ENCODE results near the gene USH1G. TPM values are rescaled to one million over a fixed set of nuclear protein-coding genes. Genes with fewer than 3 reads are reported as not detected.

The USH1G gene
- total and polyA plus RNA-seq, 2 of the 13 experiments (the other 11 are each of a cell fraction or from before 2014, with no cell fraction given) = 0.04 TPM; not detected in 1

DNA sequence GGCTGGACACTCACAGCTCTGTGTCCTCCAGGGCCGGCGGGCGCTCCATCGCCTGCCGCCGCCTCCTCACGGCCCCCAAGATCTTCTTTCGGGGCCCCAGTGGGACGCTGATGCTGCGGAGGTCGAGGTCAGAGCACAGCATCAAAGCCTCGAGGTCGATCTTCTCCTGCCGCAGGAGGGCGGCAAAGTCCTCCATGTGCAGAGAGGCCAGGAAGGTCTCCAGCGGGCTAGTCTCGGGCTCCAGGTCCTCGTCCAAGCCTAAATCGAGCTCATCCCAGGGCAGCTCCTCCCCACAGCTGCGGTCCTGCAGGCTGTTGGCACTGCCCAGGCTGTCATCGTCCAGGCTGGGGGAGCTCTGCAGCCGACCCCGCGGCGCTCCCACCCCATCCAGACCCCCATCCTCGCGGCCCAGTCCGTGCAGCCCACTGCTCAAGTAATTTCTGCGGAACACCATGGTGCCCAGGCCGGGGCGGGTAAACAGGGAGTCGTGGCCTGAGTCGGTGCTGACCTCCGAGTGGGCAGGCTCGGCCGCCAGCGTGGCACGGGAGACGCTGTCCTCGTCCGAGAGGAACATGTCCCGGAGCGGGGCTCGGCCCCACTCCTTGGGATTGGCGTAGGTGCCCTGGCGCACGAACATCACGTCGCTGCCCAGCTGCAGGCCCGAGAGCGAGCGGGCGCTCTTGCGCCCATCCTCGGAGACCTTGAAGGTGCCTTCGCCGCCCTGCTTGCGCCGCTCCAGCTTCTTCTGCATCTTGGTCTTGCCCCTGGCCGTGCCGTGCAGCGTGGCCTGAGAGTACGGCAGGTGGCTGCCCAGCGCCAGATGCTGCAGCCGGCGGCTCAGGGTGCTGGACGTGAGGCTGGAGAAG, 3.4 kb downstream of the USH1G start (continued):
- TF ChIP-seq CTCF (CRISPR knock-in tag; IDR thresholded peaks at IDR 0.05) = peak; percentile 91
- TF ChIP-seq XRCC5 (optimal IDR thresholded peaks at IDR 0.05; ENCODE audit: low read length) = peak; percentile 59
- no peak for TF ChIP-seq ZFP82 (CRISPR knock-in tag; IDR thresholded peaks at IDR 0.05; ENCODE audit: borderline replicate concordance)
- TF ChIP-seq ZNF572 (CRISPR knock-in tag; IDR thresholded peaks at IDR 0.05) = no peak
- peak; percentile 68 for TF ChIP-seq ZNF883 (CRISPR knock-in tag; IDR thresholded peaks at IDR 0.05; ENCODE audit: not compliant biosample characterization)
- 0 out of 2 replicates have a peak, but pooled peaks have one; percentile 14 for TF ChIP-seq FOXO1 (CRISPR knock-in tag; IDR thresholded peaks at IDR 0.05)
- peak; percentile 72; the same call in 1 of the 2 replicates for TF ChIP-seq DNMT1 (CRISPR knock-in tag; IDR thresholded peaks at IDR 0.05)
- TF ChIP-seq, protein P1, sequence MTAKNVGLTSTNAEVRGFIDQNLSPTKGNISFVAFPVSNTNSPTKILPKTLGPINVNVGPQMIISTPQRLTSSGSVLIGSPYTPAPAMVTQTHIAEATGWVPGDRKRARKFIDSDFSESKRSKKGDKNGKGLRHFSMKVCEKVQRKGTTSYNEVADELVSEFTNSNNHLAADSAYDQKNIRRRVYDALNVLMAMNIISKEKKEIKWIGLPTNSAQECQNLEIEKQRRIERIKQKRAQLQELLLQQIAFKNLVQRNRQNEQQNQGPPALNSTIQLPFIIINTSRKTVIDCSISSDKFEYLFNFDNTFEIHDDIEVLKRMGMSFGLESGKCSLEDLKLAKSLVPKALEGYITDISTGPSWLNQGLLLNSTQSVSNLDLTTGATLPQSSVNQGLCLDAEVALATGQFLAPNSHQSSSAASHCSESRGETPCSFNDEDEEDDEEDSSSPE (CRISPR knock-in tag; IDR thresholded peaks at IDR 0.05) = 0 out of 2 replicates have a peak, but pooled peaks have one; percentile 35
- TF ChIP-seq, protein P2, sequence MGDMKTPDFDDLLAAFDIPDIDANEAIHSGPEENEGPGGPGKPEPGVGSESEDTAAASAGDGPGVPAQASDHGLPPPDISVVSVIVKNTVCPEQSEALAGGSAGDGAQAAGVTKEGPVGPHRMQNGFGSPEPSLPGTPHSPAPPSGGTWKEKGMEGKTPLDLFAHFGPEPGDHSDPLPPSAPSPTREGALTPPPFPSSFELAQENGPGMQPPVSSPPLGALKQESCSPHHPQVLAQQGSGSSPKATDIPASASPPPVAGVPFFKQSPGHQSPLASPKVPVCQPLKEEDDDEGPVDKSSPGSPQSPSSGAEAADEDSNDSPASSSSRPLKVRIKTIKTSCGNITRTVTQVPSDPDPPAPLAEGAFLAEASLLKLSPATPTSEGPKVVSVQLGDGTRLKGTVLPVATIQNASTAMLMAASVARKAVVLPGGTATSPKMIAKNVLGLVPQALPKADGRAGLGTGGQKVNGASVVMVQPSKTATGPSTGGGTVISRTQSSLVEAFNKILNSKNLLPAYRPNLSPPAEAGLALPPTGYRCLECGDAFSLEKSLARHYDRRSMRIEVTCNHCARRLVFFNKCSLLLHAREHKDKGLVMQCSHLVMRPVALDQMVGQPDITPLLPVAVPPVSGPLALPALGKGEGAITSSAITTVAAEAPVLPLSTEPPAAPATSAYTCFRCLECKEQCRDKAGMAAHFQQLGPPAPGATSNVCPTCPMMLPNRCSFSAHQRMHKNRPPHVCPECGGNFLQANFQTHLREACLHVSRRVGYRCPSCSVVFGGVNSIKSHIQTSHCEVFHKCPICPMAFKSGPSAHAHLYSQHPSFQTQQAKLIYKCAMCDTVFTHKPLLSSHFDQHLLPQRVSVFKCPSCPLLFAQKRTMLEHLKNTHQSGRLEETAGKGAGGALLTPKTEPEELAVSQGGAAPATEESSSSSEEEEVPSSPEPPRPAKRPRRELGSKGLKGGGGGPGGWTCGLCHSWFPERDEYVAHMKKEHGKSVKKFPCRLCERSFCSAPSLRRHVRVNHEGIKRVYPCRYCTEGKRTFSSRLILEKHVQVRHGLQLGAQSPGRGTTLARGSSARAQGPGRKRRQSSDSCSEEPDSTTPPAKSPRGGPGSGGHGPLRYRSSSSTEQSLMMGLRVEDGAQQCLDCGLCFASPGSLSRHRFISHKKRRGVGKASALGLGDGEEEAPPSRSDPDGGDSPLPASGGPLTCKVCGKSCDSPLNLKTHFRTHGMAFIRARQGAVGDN (CRISPR knock-in tag; IDR thresholded peaks at IDR 0.05) = peak; percentile 55
- TF ChIP-seq ZNF331 (CRISPR knock-in tag; IDR thresholded peaks at IDR 0.05) = no peak
- TF ChIP-seq ZNF598 (CRISPR knock-in tag; IDR thresholded peaks at IDR 0.05; ENCODE audit: borderline replicate concordance) = peak; percentile 55; the same call in 1 of the 2 replicates
- TF ChIP-seq ETV5 (CRISPR knock-in tag; IDR thresholded peaks at IDR 0.05; ENCODE audit: borderline replicate concordance) = peak; percentile 15; the same call in 1 of the 2 replicates
- TF ChIP-seq, protein P3, sequence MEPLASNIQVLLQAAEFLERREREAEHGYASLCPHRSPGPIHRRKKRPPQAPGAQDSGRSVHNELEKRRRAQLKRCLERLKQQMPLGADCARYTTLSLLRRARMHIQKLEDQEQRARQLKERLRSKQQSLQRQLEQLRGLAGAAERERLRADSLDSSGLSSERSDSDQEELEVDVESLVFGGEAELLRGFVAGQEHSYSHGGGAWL (CRISPR knock-in tag; IDR thresholded peaks at IDR 0.05) = no peak
- TF ChIP-seq, protein P4, sequence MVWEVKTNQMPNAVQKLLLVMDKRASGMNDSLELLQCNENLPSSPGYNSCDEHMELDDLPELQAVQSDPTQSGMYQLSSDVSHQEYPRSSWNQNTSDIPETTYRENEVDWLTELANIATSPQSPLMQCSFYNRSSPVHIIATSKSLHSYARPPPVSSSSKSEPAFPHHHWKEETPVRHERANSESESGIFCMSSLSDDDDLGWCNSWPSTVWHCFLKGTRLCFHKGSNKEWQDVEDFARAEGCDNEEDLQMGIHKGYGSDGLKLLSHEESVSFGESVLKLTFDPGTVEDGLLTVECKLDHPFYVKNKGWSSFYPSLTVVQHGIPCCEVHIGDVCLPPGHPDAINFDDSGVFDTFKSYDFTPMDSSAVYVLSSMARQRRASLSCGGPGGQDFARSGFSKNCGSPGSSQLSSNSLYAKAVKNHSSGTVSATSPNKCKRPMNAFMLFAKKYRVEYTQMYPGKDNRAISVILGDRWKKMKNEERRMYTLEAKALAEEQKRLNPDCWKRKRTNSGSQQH (CRISPR knock-in tag; IDR thresholded peaks at IDR 0.05; ENCODE audit: low read depth) = 0 out of 2 replicates have a peak, but pooled peaks have one; percentile 39
- TF ChIP-seq TRIM24 (CRISPR knock-in tag; IDR thresholded peaks at IDR 0.05) = no peak
- TF ChIP-seq ZSCAN30 (CRISPR knock-in tag; IDR thresholded peaks at IDR 0.05) = no peak
- TF ChIP-seq HNRNPLL (IDR thresholded peaks at IDR 0.05; ENCODE audit: low read depth, low read length, poor library complexity, severe bottlenecking) = peak; percentile 46
- peak; percentile 85 for TF ChIP-seq STAG1 (CRISPR knock-in tag; IDR thresholded peaks at IDR 0.05)
- peak; percentile 55; the same call in 1 of the 2 replicates for TF ChIP-seq RXRA (CRISPR knock-in tag; IDR thresholded peaks at IDR 0.05)
- no peak for TF ChIP-seq TBL1XR1 (IDR thresholded peaks at IDR 0.05; ENCODE audit: borderline replicate concordance, low read length, partially characterized antibody)

All from HepG2 (cell line).